GM10266 (cell line): ENCODE data around the gene TMEFF2.

Source experiments
- DNase-seq: peaks from one replicate; pipeline ENCODE4 v3.0.0; 2012; ENCODE audit errors: extremely low spot score
- TF ChIP-seq, protein P1 (sequence below): IDR thresholded peaks from 2 replicates; pipeline ENCODE4 v1.5.1; 2012; ENCODE audit warnings: mild to moderate bottlenecking, low read depth; ENCODE audit not compliant: control insufficient read depth, insufficient read depth; ENCODE audit errors: missing control alignments

Gene TMEFF2

DNA sequence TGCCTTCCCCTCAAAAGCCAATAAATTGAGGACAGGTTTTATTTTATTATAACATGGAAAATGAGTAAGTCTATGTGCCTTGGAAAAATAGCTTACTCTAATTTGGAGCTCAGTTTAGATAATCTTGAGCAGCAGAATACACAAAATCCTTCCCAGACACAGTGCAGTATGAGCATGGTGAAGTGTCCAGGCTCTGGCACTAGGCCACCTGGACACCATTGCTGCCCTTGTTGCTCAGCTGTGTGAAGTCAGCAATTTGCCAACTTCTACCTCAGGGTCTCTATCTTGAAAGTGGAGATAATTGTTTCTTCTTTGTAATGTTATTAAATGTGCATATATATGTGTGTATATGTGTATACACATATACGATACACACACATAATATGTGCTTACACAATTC, 242.9 kb downstream of the TMEFF2 start:
- TF ChIP-seq, protein P1, sequence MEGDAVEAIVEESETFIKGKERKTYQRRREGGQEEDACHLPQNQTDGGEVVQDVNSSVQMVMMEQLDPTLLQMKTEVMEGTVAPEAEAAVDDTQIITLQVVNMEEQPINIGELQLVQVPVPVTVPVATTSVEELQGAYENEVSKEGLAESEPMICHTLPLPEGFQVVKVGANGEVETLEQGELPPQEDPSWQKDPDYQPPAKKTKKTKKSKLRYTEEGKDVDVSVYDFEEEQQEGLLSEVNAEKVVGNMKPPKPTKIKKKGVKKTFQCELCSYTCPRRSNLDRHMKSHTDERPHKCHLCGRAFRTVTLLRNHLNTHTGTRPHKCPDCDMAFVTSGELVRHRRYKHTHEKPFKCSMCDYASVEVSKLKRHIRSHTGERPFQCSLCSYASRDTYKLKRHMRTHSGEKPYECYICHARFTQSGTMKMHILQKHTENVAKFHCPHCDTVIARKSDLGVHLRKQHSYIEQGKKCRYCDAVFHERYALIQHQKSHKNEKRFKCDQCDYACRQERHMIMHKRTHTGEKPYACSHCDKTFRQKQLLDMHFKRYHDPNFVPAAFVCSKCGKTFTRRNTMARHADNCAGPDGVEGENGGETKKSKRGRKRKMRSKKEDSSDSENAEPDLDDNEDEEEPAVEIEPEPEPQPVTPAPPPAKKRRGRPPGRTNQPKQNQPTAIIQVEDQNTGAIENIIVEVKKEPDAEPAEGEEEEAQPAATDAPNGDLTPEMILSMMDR = no peak
- DNase-seq = no peak

DNA sequence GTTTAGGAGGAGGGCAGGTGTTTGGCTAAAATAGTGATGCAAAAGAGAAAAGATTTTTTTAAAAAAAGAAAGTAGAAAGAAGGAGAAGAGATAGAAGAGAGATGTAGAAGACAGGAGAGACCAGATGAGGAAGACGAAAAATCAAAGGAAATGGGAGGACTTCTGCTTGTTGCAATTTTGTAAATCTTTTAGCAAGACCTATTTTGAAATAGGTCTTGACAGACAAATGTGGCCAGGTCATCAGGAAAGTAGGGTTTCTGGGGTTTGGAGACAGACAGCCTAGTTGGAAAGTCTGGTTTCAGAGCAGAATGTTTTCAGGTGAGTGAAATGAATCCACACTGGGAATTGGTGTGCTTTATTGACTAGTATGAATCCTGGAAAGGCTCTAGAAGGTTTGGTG, 243.4 kb downstream of the TMEFF2 start:
- TF ChIP-seq, protein P1 = no peak
- DNase-seq = no peak

DNA sequence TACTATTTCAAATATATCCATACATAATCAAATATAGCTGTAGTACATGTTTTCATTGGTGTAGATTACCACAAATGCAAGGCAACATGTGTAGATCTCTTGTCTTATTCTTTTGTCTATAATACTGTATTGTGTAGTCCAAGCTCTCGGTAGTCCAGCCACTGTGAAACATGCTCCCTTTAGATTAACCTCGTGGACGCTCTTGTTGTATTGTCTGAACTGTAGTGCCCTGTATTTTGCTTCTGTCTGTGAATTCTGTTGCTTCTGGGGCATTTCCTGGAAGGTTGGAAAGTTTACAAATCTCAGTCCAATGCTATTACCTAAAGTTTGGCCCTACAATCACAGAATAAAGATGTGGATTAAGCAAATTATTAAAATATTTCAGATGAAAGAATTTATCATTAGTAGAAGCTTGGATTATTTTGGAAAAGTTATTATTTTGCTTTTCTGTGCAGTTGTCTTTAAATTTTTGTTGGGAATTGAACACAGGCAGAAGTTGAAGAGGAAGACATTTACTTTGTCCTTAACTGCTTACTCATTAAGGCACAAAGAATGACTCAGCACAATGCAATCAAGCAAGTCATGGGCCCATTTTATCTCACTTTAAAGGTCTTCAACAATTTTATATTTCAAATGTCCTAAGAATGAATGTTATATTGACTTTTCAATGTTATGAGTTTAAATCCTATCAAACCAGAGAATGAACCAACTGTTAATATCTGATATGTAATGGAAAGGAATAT, 244.4 kb downstream of the TMEFF2 start:
- TF ChIP-seq, protein P1 = no peak
- no peak for DNase-seq

DNA sequence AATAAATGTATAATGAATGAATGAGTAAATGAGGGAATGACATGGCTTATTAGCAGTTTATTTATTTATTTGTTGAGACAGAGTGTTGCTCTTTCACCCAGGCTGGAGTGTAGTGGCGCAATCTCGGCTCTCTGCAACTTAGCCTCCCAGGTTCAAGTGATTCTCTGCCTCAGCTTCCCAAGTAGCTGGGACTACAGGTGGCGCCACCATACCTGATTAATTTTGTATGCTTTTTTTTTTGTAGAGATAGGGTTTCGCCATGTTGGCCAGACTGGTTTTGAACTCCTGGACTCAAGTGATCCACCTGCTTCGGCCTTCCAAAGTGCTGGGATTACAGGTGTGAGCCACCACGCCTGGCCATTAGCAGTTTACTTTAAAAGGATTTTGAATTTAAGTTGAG, 247.5 kb downstream of the TMEFF2 start:
- TF ChIP-seq, protein P1 = peak; percentile 8
- no peak for DNase-seq

DNA sequence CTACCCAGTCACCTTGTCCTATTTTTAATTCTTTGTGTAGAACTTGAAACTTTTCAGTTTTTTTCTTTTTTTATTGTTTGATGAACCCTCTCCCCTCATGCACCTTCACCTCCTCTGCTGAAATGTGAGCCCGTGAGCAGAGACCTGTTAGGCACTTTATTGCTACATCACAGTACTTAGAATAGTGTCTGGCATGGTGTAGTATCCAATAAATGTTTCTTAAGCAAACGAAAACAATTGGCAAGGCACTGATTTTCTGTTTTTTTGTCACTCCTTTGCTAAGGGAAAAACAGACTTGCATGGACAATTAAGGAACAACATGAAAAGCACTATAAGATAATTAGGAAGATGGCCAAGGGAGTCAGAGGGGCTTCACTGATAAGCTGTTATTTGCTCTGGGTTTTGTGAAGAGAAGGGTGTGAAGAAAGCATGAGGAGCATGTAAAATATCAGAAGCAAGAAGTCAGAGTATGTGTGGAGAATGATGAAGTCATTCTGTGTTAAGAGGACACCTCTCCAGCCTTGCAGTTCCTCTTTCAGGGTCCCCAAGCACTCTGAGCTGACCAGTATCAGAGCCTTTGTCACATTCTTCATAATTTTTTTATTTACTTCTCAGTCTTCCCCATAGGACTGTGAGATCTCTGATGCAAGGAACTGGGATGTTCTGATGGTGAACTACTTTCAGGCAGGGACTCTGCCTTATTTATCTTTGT, 248.1 kb downstream of the TMEFF2 start:
- TF ChIP-seq, protein P1 = no peak
- no peak for DNase-seq

DNA sequence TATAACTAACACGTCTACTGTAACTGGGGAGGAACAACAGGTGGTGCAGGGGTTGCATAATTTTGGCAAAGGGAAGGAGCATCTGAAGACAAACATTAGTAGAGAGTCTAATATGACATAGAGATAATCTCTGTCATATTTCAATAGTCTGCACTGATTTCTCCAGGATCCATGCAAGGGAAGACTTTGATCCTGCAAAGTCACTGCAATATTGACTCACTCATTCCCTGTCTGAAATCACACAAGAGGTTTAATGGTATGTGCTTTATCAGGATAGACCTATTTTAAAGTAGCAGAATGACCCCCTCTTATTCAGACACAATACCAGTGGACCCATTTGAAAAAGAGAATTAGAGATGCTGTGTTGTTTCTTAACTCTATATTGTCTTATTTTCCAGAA, 249.1 kb downstream of the TMEFF2 start:
- TF ChIP-seq, protein P1 = no peak

DNA sequence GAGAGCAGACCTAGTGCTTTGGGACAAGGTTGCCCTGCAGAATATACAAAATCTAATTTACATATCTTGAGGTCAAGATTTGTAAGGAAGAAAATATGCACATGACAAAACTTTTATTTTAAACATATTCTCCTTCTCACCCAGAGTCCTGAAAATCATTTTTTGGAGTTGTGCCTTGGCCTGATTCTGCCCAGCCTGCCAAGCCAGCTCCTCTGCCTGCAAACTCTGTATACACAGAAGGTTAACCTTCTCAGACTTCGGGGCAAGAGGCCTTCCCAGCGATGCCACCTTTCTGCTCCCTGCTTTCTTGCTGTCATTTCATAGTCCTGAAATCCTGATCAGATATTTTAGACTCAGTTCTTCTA, 252.0 kb downstream of the TMEFF2 start:
- TF ChIP-seq, protein P1 = no peak
- DNase-seq = no peak

More for the DNA sequence above, 249.1 kb downstream of the TMEFF2 start:
- DNase-seq = no peak
